ENCODE data around the gene DHX57.

DNA sequence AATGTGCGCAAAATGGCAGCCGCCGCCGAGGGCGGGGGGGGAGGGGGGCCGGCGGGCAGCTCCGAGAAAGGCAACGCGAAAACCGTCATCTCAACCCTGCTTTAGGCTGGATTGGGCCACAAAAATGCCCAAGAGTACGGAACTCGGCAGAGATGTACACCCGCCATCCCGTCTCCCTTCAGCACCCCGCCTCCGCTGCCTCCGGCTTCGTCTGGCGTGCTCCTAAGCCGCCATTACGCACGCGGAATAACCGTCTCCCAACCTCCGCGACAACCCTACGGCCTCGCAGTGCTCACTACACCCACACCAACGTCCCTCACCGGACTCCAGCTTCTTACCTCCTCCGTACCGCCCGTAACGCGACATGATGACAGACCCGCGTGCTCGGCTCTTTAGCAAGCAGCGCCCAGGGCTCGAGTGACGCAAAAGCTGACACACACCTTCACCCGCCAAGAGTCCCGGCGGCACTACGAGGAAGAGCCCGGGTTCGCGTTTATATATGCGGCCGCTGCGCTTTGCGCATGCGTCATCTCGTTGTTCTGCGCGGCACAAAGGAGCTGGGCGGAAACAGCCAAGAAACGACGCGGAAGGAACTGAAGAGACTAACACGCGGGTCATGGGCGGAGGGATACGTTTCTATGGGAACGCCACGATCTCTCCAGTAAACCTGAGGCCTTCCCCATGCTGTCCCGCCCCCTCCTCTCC is 124.7 kb downstream of the DHX57 start, which contains the start of gene SRSF7:
- no peak for TF ChIP-seq CTCF (IDR thresholded peaks at IDR 0.05; ENCODE audit: low read length)
- TF ChIP-seq EZH2 (optimal IDR thresholded peaks at IDR 0.05; ENCODE audit: low read depth, low read length): no peak

Measured in MM.1S (cell line).